ENCODE results near the gene FBXL16. TPM values are rescaled to one million over a fixed set of nuclear protein-coding genes. Genes with fewer than 3 reads are reported as not detected.
"Not testable (repeated sequence)": the region's sequence is repeated elsewhere in the genome, so short reads cannot be mapped to it uniquely, and the experiment has no call there.

Gene FBXL16
- 1 to 10 TPM in 3 of 4 donors, under 1 TPM in 1; 0.79 to 1.8 (median 1.2) TPM for polyA plus RNA-seq (ENCODE audit: insufficient read length in 4 of 4)

DNA sequence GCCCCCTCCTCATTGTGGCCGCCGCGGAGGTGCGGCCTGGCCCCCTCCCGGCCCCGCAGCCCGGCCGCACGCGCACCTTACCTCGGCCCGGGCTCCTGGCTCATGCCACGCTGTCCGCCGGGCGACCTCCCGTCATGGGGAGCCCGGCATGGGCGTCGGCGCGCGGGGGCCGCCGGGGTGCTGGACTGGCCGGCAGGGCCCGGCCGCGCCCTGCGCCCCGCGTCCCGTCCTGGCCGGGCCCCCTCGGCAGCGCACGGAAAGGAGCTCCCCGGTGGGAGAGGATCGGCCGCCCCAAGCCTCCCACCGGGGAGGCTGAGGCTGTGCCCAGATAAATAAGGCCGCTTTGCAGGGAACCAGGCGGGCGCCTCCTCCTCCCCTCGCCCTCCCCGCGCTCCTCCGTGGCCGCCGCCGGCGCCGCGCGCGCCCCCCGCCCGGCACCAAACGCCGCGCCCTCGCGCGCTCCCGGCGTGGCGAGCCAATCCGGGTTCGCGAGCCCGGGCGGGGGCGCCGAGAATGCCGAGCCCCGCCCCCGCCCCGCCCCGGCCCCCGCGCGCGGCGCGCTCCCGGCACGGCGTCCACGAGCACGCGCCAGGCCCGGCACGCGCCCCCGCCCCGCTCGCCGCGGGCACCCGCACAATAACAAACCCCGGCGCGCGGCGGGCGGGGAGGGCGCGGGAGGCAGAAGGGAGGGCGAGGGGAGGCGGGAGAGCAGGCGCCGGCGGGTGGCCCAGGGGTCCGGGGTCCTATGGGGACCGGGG, at the start of gene FBXL16:
Gene FBXL16, minus strand, starts transcription at position 371 of the 758 bp plus-strand sequence. CDS start 8,396 bp downstream, outside the sequence.
- no peak for DNase-seq (ENCODE audit: low read depth in 4 of 4, low spot score in 3 of 4)

DNA sequence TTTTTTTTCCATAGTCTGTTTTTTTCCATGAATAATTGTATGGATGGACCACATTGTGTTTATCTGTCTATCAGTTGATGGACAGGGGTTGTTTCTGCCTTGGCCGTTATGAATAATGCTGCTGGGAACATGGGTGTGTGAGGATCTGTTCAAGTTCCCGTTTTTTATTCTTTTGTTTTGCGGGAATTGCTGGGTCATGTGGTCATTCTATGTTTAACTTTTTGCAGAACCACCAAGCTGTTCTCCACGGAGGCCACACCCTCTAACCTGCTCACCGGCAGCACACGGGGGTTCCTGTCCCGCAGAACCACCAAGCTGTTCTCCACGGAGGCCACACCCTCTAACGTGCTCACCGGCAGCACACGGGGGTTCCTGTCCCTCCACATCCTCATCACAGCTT, 49.1 kb upstream of the FBXL16 start:
- no peak for DNase-seq (ENCODE audit: low read depth in 4 of 4, low spot score in 3 of 4)

GRCh38 chr16:754121-754607, 48.6 kb upstream of the FBXL16 start:
- DNase-seq (ENCODE audit: low read depth in 4 of 4, low spot score in 3 of 4) = not testable (repeated sequence)

GRCh38 chr16:752007-752312, 46.4 kb upstream of the FBXL16 start:
- DNase-seq (ENCODE audit: low read depth in 4 of 4, low spot score in 3 of 4) = no peak

GRCh38 chr16:751152-752006, 45.8 kb upstream of the FBXL16 start:
- DNase-seq (ENCODE audit: low read depth in 4 of 4, low spot score in 3 of 4) = no peak

DNA sequence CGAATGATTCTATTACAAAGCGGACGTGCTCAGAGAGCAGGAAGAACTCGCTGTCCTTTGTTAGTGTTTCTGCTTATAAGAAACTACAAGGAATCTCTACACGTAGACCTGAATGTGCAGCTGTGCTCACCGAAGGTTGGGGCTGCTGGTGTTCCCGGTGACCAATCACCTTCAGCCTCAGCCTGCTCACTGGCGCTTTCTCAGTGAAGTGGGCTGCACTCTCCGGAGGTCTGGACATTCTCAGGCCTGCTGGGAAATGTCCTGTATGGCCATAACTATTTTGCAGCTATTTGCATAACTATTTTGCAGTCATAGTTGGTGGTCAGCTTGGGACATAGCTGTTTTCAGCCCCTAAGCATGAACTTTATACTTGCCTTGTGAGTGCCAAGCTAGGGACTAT, 44.9 kb upstream of the FBXL16 start:
- DNase-seq (ENCODE audit: low read depth in 4 of 4, low spot score in 3 of 4) = no peak

DNA sequence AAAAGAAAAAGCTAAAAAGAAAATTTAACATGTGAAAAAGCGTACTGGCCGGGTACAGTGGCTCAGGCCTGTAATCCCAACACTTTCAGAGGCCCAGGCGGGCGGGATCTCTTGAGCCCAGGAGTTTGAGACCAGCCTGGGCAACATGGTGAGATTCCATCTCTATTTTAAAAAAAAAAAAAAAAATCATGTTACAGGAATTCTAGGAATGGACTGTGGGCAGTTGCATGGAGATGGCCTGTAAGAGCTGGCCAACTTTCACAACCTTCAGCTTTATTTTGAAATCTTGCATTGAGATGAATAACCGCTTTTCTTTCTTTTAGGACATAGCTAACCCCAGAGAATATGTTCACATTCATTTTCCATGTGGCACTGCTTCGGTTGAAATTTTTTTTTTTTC, 43.4 kb upstream of the FBXL16 start:
- no peak for DNase-seq (ENCODE audit: low read depth in 4 of 4, low spot score in 3 of 4)

DNA sequence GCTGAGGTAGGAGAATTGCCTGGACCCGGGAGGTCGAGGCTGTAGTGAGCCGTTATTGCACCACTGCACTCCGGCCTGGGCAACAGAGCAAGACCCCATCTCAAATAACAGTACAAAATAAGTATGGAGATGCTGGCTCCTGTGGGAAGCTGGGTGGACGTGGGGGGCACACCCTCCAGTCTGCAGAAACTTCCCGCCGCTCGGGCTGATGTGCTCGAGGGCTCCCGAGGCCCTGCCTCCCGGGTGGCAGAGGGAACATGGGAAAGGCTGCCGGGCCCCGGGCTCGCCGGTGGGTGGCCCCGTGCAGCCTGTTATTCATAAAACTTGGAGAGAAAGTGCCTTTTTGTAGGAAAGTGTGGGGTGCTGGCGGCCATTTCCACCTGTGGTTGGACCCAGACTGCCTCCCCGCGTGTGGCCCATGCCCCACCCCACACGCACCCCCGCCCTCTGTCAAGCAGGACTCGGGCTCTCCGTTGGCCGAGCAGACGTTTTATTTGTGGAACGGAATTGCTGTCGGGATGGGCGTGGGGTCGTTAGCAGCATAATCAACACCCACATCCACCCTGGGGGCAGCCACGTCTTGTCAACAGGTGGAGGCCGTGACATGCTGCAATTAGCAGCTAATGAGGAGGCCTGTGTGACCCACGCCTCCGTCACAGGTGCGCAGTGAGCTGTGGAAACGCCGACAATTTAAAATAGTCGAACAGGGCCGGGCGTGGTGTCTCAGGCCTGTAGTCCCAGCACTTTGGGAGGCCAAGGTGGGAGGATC, 42.6 kb upstream of the FBXL16 start:
- DNase-seq (ENCODE audit: low read depth in 4 of 4, low spot score in 3 of 4) = no peak

DNA sequence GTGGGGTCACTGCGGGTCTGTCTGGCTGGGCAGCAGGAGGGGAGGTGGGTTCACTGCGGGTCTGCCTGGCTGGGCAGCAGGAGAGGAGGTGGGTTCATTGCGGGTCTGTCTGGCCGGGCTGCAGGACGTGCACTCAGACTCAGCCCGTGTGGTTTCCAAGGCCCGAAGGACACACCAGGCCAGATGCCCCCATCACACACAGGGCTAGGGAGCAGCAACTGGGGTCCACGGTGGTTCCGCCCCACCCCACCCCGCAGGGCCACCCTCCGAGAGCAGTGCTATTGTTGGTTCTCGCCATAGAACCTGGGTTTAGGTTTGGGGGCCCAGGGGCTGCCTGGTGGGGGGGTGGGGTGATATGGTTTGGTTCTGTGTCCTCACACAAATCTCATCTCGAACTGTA, 41.0 kb upstream of the FBXL16 start:
- no peak for DNase-seq (ENCODE audit: low read depth in 4 of 4, low spot score in 3 of 4)

GRCh38 chr16:745739-746138, 40.1 kb upstream of the FBXL16 start:
- DNase-seq (ENCODE audit: low read depth in 4 of 4, low spot score in 3 of 4) = no peak

- no peak for DNase-seq (ENCODE audit: low read depth in 4 of 4, low spot score in 3 of 4)
Measured at GRCh38 chr16:743794-744500, 38.3 kb upstream of the FBXL16 start.

DNA sequence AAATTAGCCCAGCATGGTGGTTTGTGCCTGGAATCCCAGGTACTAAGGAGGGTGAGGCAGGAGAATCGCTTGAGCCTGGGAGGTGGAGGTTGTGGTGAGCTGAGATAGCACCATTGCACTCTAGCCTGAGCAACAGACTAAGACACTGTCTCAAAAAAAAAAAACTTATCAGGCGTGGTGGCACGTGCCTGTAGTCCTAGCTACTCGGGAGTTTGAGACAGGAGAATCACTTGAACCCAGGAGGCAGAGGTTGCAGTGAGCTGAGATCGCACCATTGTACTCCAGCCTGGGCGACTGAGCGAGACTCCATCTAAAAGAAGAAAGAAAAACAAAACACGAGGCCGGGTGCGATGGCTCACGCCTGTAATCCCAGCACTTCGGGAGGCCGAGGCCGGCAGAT, 37.3 kb upstream of the FBXL16 start:
- not testable (repeated sequence) for DNase-seq (ENCODE audit: low read depth in 4 of 4, low spot score in 3 of 4)

DNA sequence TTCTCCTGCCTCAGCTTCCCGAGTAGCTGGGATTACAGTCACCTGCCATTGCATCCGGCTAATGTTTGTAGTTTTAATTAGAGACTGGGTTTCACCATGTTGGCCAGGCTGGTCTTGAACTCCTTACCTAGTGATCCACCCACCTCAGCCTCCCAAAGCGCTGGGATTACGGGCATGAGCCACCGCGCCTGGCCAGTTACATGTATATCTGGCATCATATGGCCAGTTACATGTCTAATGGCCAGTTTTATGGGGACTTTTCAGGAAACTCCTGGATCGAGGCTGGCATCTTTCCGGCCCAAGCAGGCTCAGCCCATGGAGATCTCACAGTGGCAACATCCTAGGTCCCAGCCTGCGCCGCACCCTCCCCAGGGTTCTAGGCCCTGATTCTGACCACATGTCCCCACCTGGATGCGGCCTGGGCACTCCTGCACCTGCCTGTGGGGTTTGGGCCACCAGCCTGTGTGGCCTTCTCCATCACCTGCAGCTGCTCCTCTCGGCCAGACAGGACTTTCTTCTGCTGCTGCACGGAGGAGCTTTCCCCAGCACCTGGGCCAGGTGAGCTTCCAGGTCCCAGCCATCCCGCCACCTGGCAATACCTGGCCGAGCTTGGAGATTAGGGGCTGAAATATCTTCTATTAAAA, 36.5 kb upstream of the FBXL16 start:
- DNase-seq (ENCODE audit: low read depth in 4 of 4, low spot score in 3 of 4) = no peak

DNA sequence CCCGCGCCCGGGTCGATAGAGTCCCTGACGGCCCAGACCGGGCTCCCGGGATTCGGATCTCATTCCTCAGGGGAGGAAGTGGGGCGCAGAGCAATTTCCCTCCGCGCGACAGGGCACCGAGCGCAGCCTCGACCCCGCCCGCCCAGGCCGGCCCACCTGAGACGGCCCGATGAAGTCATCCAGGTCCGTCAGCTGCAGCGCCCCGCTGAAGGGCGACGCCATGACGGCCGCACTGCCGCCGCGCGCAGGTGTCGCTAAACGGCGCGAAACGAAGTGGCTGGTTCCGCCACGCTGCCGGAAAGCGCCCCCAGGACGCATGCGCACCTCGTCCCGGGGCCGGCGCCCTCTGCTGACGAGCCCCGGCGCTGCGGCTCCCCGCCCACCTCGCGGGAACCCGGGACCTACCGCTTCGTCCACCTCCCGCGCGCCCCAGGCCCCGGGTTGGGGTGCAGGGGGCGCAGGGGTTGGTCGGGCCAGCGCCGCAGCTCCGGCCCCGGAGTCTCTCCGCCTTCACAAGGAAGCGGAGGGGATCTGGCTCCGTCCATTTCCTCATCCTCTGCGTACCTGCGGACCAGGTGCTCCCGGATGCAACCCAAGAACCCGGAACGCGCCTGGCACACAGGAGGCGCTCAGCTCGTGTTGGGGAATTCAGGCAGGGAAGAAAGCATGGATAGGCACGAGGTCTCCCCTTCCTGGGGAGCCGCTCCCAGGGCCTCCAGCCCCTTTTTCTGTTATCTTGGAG, 35.3 kb upstream of the FBXL16 start, which contains the start of gene CIAO3:
Gene CIAO3, minus strand, starts transcription at position 234 of the 742 bp plus-strand sequence. Its CDS starts 12 bp downstream, at position 222.
- peak in 3 of 4 donors; percentile 78 to 87 (median 80) for DNase-seq (ENCODE audit: low read depth in 4 of 4, low spot score in 3 of 4)

DNA sequence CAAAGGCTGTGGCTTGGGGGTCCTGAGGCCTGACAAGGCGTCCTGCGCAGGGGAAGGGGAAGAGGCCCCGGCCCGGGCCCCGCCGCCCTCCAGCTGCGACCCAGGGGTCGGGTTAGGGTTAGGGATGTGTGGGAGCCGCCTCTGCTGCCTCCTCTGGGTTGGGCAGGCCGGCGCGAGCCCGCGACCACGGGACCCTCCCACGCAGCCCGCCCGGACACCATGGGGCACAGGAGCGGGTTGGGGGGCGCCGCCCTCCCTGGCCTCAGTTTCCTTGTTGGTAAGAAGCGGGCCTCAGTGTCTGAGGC, 34.8 kb upstream of the FBXL16 start:
- no peak for DNase-seq (ENCODE audit: low read depth in 4 of 4, low spot score in 3 of 4)

DNA sequence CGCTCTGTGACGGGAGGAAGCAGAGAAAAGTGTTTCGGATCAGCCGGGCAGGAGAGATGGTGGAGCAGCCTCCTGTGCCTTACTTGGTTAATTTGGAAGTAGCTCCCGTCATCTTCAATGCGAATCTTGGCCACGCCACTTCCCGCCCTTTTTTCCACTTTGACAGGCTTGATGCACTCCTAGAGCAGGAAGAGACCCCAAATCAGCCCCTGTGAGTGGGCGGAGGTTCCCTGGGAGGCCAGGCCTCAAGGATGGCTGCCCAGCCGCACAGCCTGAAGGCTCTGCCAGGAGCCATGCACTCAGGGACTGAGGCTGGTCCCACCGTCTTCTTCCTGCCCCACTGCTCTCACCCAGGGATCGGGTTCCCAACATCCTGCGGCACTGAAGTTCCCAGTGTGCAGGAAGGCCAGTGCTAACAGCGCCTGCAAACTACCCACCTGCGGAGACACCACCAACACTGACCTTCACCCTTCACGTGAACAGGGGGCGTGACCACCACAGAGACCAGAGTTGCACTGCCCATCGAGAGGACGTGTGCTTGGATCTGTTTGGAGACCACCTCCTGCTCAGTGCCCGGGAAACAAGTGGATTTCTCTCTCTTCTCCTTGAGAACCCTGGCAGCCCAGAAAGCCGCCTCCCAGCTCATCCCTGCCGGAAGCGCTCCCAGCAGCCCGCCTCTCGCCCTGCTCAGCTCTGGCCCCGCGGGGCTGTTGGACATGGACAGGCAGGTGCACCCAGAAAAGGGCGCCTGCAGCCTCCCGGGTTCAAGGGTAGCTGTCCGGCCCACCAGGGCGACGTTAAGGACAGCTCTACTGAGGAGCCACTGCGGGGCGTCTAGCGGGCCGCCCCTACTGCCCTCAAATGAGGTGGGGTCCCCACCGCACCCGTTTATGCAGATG, 34.2 kb upstream of the FBXL16 start:
- DNase-seq (ENCODE audit: low read depth in 4 of 4, low spot score in 3 of 4) = no peak

- DNase-seq (ENCODE audit: low read depth in 4 of 4, low spot score in 3 of 4) = no peak
Measured at GRCh38 chr16:736936-737481, 31.4 kb upstream of the FBXL16 start.

DNA sequence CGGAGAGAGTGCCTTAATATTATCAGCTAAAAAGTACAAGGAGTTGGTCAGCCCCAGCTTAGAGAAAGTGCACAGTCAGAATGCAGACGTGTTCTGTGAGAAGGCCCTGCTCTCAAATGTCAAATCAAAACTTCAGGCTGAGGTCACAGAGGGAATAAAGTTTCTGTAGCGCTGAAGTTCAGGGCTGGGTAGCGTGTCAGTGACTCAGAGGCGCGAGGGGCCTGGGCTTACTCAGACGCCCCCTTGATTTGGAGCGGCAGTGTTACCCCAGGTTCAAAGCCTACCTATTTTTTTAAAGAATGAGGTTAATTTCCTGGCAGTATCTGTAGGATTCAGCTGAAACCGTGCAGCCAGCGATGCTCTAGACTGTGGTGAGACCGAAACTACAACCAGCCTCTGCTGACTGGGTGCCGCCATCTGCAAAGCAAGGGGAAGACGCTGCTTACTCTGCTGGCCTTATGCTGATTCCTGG, 30.4 kb upstream of the FBXL16 start:
- DNase-seq (ENCODE audit: low read depth in 4 of 4, low spot score in 3 of 4) = no peak

Measured in right renal pelvis (tissue), 4 donors.